ENCODE measurements around the gene GJB4.

The GJB4 gene

GRCh38 chr1:34778381-34778780, 18.8 kb downstream of the GJB4 start:
- no peak for DNase-seq (ENCODE audit: low spot score)

GRCh38 chr1:34779005-34779404, 19.5 kb downstream of the GJB4 start:
- no peak for DNase-seq (ENCODE audit: low spot score)

- no peak for DNase-seq (ENCODE audit: low spot score)
Measured at GRCh38 chr1:34779526-34779925, 20.0 kb downstream of the GJB4 start.

GRCh38 chr1:34779962-34780361, 20.4 kb downstream of the GJB4 start:
- no peak for DNase-seq (ENCODE audit: low spot score)

GRCh38 chr1:34780528-34780927, 21.0 kb downstream of the GJB4 start:
- DNase-seq (ENCODE audit: low spot score), result no peak

GRCh38 chr1:34781071-34781843, 21.7 kb downstream of the GJB4 start, which contains the start of gene GJB3:
TSS of gene GJB3 (plus strand) at chr1:34781214. CDS start at chr1:34784763, 3,549 bp downstream.
- no peak for DNase-seq (ENCODE audit: low spot score)

- DNase-seq (ENCODE audit: low spot score), result no peak
Measured at GRCh38 chr1:34781844-34782391, 22.4 kb downstream of the GJB4 start.

GRCh38 chr1:34784751-34785221, 25.2 kb downstream of the GJB4 start:
- DNase-seq (ENCODE audit: low spot score), result no peak

GRCh38 chr1:34785231-34785874, 25.8 kb downstream of the GJB4 start:
- DNase-seq (ENCODE audit: low spot score), result no peak

- DNase-seq (ENCODE audit: low spot score), result no peak
Measured at GRCh38 chr1:34785875-34786470, 26.4 kb downstream of the GJB4 start.

GRCh38 chr1:34786521-34787325, 27.2 kb downstream of the GJB4 start:
- peak; percentile 60 for DNase-seq (ENCODE audit: low spot score)

GRCh38 chr1:34787461-34788420, 28.2 kb downstream of the GJB4 start:
- DNase-seq (ENCODE audit: low spot score), result no peak

GRCh38 chr1:34790985-34791384, 31.4 kb downstream of the GJB4 start:
- DNase-seq (ENCODE audit: low spot score), result no peak

- DNase-seq (ENCODE audit: low spot score), result no peak
Measured at GRCh38 chr1:34792424-34792823, 32.9 kb downstream of the GJB4 start.

- no peak for DNase-seq (ENCODE audit: low spot score)
Measured at GRCh38 chr1:34792868-34793727, 33.6 kb downstream of the GJB4 start, which contains the start of gene GJA4. TSS of gene GJA4 (plus strand) at chr1:34792999. CDS start at chr1:34794214, 1,215 bp downstream.

GRCh38 chr1:34794001-34794789, 34.7 kb downstream of the GJB4 start:
- no peak for DNase-seq (ENCODE audit: low spot score)

- DNase-seq (ENCODE audit: low spot score), result no peak
Measured at GRCh38 chr1:34794790-34795180, 35.2 kb downstream of the GJB4 start.

- DNase-seq (ENCODE audit: low spot score), result no peak
Measured at GRCh38 chr1:34795916-34796315, 36.4 kb downstream of the GJB4 start.

GRCh38 chr1:34796990-34797389, 37.5 kb downstream of the GJB4 start:
- no peak for DNase-seq (ENCODE audit: low spot score)
